H1 (cell line): ENCODE results near the gene CHN2. TPM values are rescaled to one million over a fixed set of nuclear protein-coding genes. Genes with fewer than 3 reads are reported as not detected.

ENCODE experiments used
- CTCF ChIA-PET: fragments of 300-600 bp; sonication (Branson Sonifier 250); formaldehyde crosslinking; loops from one replicate; lab custom pipeline; 2021; ENCODE audit not compliant: partially characterized antibody; lab: Charles Lee
- POLR2A ChIA-PET: fragments of 300-600 bp; sonication (Branson Sonifier 250); formaldehyde crosslinking; loops from one replicate; lab custom pipeline; 2021; ENCODE audit warnings: inconsistent platforms; ENCODE audit not compliant: partially characterized antibody; lab: Charles Lee
- DNase-seq, 2 experiments: peaks; one replicate each; pipeline versions ENCODE4 v3.0.0 to v3.0.0-alpha.2; 2010 to 2022; ENCODE audit warnings: low spot score in 2 of 2, low read depth in 1 of 2, mixed read lengths in 1 of 2
- FAIRE-seq: peaks from 2 replicates; lab custom pipeline; 2011; peaks lifted over from hg19 to GRCh38; lab: Jason Lieb, UNC
- H2AFZ ChIP-seq: 2 replicates; pipeline ENCODE4 v1.8.1; 2012; ENCODE audit warnings: low read length, inconsistent platforms
- H2AK5ac ChIP-seq: 2 replicates; pipeline ENCODE4 v1.6.1; 2013; ENCODE audit warnings: low read depth, low read length
- H2BK120ac ChIP-seq: replicated peaks from 2 replicates; pipeline ENCODE3; 2013; ENCODE audit warnings: low read depth, low read length, inconsistent platforms
- H2BK12ac ChIP-seq: 2 replicates; pipeline ENCODE4 v1.6.1; 2013; ENCODE audit warnings: low read depth, low read length
- H2BK15ac ChIP-seq: 2 replicates; pipeline ENCODE4 v1.6.1; 2013; ENCODE audit warnings: low read length
- H2BK20ac ChIP-seq: 2 replicates; pipeline ENCODE4 v1.6.1; 2013; ENCODE audit warnings: low read length
- H2BK5ac ChIP-seq: 2 replicates; pipeline ENCODE4 v1.6.1; 2013; ENCODE audit warnings: low read depth, low read length
- H3K14ac ChIP-seq: 2 replicates; pipeline ENCODE4 v1.6.1; 2013; ENCODE audit warnings: inconsistent platforms; ENCODE audit not compliant: insufficient read length
- H3K18ac ChIP-seq: 2 replicates; pipeline ENCODE4 v1.6.1; 2013; ENCODE audit warnings: low read length; ENCODE audit errors: extremely low read depth
- H3K23ac ChIP-seq: 2 replicates; pipeline ENCODE4 v1.6.1; 2013; ENCODE audit warnings: inconsistent platforms; ENCODE audit not compliant: insufficient read length
- H3K23me2 ChIP-seq: 2 replicates; pipeline ENCODE4 v1.6.1; 2013; ENCODE audit warnings: low read depth, low read length
- H3K27ac ChIP-seq: 2 replicates; pipeline ENCODE4 v1.6.1; 2011; ENCODE audit warnings: low read depth, low read length, inconsistent platforms
- H3K27me3 ChIP-seq, 4 experiments: replicated peaks in 1 of 4; 1 replicate in 1 of 4; 2 replicates in 3 of 4; pipeline versions ENCODE4 v1.6.1 to v1.8.1; 2011 to 2013; ENCODE audit warnings: low read length in 3 of 4, mild to moderate bottlenecking in 3 of 4, inconsistent platforms in 2 of 4, mixed read lengths in 2 of 4, moderate library complexity in 1 of 4; ENCODE audit not compliant: control insufficient read depth in 3 of 4, insufficient read depth in 3 of 4; ENCODE audit errors: extremely low read depth in 1 of 4
- H3K36me3 ChIP-seq, 4 experiments: 2 replicates each; pipeline versions ENCODE4 v1.6.1 to v1.8.1; 2011 to 2013; ENCODE audit warnings: mild to moderate bottlenecking in 4 of 4, low read length in 3 of 4, moderate library complexity in 2 of 4, control low read depth in 1 of 4, inconsistent platforms in 1 of 4; ENCODE audit not compliant: insufficient read depth in 4 of 4, control insufficient read depth in 2 of 4
- H3K4ac ChIP-seq: replicated peaks from 2 replicates; pipeline ENCODE3; 2013; ENCODE audit warnings: low read length, low read depth, mixed read lengths, inconsistent platforms; ENCODE audit not compliant: insufficient read length
- H3K4me1 ChIP-seq, 4 experiments: replicated peaks in 1 of 4; 1 replicate in 1 of 4; 2 replicates in 3 of 4; pipeline versions ENCODE4 v1.6.1 to v1.8.1; 2011 to 2013; ENCODE audit warnings: low read length in 3 of 4, inconsistent platforms in 2 of 4, mixed read lengths in 1 of 4; ENCODE audit not compliant: insufficient read depth in 4 of 4, control insufficient read depth in 3 of 4
- H3K4me2 ChIP-seq, 2 experiments: 2 replicates each; pipeline versions ENCODE4 v1.6.1 to v1.8.1; 2011 to 2013; ENCODE audit warnings: low read depth in 2 of 2, low read length in 2 of 2, control low read depth in 1 of 2, inconsistent platforms in 1 of 2, mild to moderate bottlenecking in 1 of 2; ENCODE audit not compliant: insufficient read depth in 1 of 2
- H3K4me3 ChIP-seq, 4 experiments: fragments of 200-600, 300-600 bp in 1 of 4; sonication (generic), shearing (Covaris generic), sonication (Bioruptor Twin) in 1 of 4; 2 replicates each; pipeline versions ENCODE4 v1.5.1 to v1.8.1; 2011 to 2016; ENCODE audit warnings: low read length in 4 of 4, low read depth in 3 of 4, control low read depth in 2 of 4, inconsistent platforms in 2 of 4, mild to moderate bottlenecking in 2 of 4, mixed read lengths in 1 of 4, moderate library complexity in 1 of 4; ENCODE audit not compliant: insufficient read depth in 2 of 4; ENCODE audit errors: extremely low read depth in 1 of 4
- H3K56ac ChIP-seq: replicated peaks from 2 replicates; pipeline ENCODE3; 2013; ENCODE audit warnings: low read depth, mild to moderate bottlenecking, mixed read lengths, low read length, inconsistent platforms; ENCODE audit not compliant: insufficient read length
- H3K79me1 ChIP-seq: 2 replicates; pipeline ENCODE4 v1.6.1; 2013; ENCODE audit warnings: low read depth, low read length, control low read depth
- H3K79me2 ChIP-seq, 2 experiments: 2 replicates each; pipeline versions ENCODE4 v1.6.1 to v1.8.1; 2012 to 2013; ENCODE audit warnings: low read length in 2 of 2, mild to moderate bottlenecking in 2 of 2, inconsistent platforms in 1 of 2; ENCODE audit not compliant: insufficient read depth in 2 of 2, control insufficient read depth in 1 of 2
- H3K9ac ChIP-seq, 4 experiments: replicated peaks in 1 of 4; 1 replicate in 1 of 4; 2 replicates in 3 of 4; pipeline versions ENCODE4 v1.6.1 to v1.8.1; 2011 to 2013; ENCODE audit warnings: low read depth in 3 of 4, low read length in 3 of 4, control low read depth in 2 of 4, mild to moderate bottlenecking in 2 of 4, moderate library complexity in 2 of 4, inconsistent platforms in 1 of 4; ENCODE audit errors: extremely low read depth in 1 of 4
- H3K9me3 ChIP-seq, 2 experiments: 2 replicates each; pipeline versions ENCODE4 v1.6.1 to v1.8.1; 2012 to 2013; ENCODE audit warnings: mild to moderate bottlenecking in 2 of 2, moderate library complexity in 2 of 2, control low read depth in 1 of 2, inconsistent platforms in 1 of 2, low read depth in 1 of 2, low read length in 1 of 2, mixed read lengths in 1 of 2; ENCODE audit not compliant: insufficient read depth in 2 of 2
- H4K20me1 ChIP-seq, 2 experiments: replicated peaks in 1 of 2; 2 replicates each; pipeline versions ENCODE3 to v1.8.1; 2011 to 2013; ENCODE audit warnings: inconsistent platforms in 2 of 2, low read length in 2 of 2, mild to moderate bottlenecking in 1 of 2; ENCODE audit not compliant: insufficient read depth in 2 of 2, control insufficient read depth in 1 of 2
- H4K5ac ChIP-seq: 2 replicates; pipeline ENCODE4 v1.6.1; 2013; ENCODE audit warnings: low read length, low read depth, mixed read lengths, inconsistent platforms; ENCODE audit not compliant: insufficient read length
- H4K8ac ChIP-seq: 2 replicates; pipeline ENCODE4 v1.8.0; 2013; ENCODE audit warnings: mild to moderate bottlenecking, moderate library complexity, low read length, inconsistent platforms; ENCODE audit not compliant: insufficient read depth; ENCODE audit errors: extremely low read depth
- H4K91ac ChIP-seq: replicated peaks from 2 replicates; pipeline ENCODE3; 2013; ENCODE audit warnings: low read length, mixed read lengths, inconsistent platforms; ENCODE audit not compliant: insufficient read length
- BCL11A ChIP-seq, 2 experiments: IDR thresholded peaks; one replicate each; pipeline ENCODE4 v1.6.1; 2011; ENCODE audit warnings: low read depth in 2 of 2, low read length in 2 of 2, mild to moderate bottlenecking in 2 of 2
- CBX5 ChIP-seq: fragments of 300-800, 300-1000 bp; sonication (generic); IDR thresholded peaks from 2 replicates; pipeline ENCODE4 v1.7.1; 2016; ENCODE audit warnings: antibody characterized with exemption, low read length, low read depth
- FOSL1 ChIP-seq: IDR thresholded peaks from 2 replicates; pipeline ENCODE4 v1.6.1; 2011; ENCODE audit warnings: mild to moderate bottlenecking, low read depth, low read length, moderate library complexity; ENCODE audit not compliant: insufficient read depth
- GABPA ChIP-seq: IDR thresholded peaks from 2 replicates; pipeline ENCODE4 v1.6.1; 2011; ENCODE audit warnings: mild to moderate bottlenecking, low read length, moderate library complexity, borderline replicate concordance; ENCODE audit not compliant: insufficient read depth
- JUND ChIP-seq: IDR thresholded peaks from 2 replicates; pipeline ENCODE4 v1.6.1; 2011; ENCODE audit warnings: mild to moderate bottlenecking, improper control_type of control experiment, low read length
- MAFK ChIP-seq: IDR thresholded peaks from 2 replicates; pipeline ENCODE4 v1.6.1; 2012; ENCODE audit warnings: low read depth, mild to moderate bottlenecking, improper control_type of control experiment, low read length
- SP1 ChIP-seq: IDR thresholded peaks from 2 replicates; pipeline ENCODE4 v1.6.1; 2011; ENCODE audit warnings: low read depth, low read length
- SP2 ChIP-seq: IDR thresholded peaks from 2 replicates; pipeline ENCODE4 v1.6.1; 2012; ENCODE audit warnings: mild to moderate bottlenecking, low read length, inconsistent platforms
- ZNF274 ChIP-seq: IDR thresholded peaks from 2 replicates; pipeline ENCODE4 v1.7.0; 2012; ENCODE audit warnings: low read length, borderline replicate concordance; ENCODE audit errors: extremely low read depth
- WGBS, 2 experiments: shearing (Covaris generic) in 1 of 2; methylation state at CpG; one replicate each; pipeline versions ENCODE4 v1.1.6 to v1.1.7; 2013 to 2015; ENCODE audit warnings: low lambda C conversion rate in 2 of 2, mixed read lengths in 2 of 2, inconsistent platforms in 1 of 2, low coverage in 1 of 2, missing lambda C conversion rate in 1 of 2; ENCODE audit not compliant: insufficient replicate concordance in 2 of 2, insufficient coverage in 1 of 2, insufficient read length in 1 of 2; ENCODE audit errors: extremely low coverage in 1 of 2, missing lambda C conversion rate in 1 of 2; 5-methylcytosine and 5-hydroxymethylcytosine counted together
- polyA plus RNA-seq, 7 experiments: library from polyadenylated mRNA; depleted of rRNA in 3 of 7; stranded (reverse) in 5 of 7; unstranded in 2 of 7; fragments of >200 nt in 5 of 7; fragments of 200-250 nt in 2 of 7; gene quantifications; 1 replicate in 5 of 7; 2 replicates in 1 of 7; 4 replicates in 1 of 7; pipeline versions ENCODE4 v1.2.1 to v1.2.3, GENCODE V29; 2011 to 2013; ENCODE audit warnings: missing spikeins in 2 of 7, mixed read lengths in 2 of 7
- total RNA-seq: library from RNA; stranded (reverse); fragmentation: NEBNext Ultra II Directional; extraction: Animal tissue kit (Norgen Biotek cat#: 25700); gene quantifications from 2 replicates; pipeline ENCODE4 v1.2.1, GENCODE V29; 2021

The CHN2 gene
- total and polyA plus RNA-seq, 2 of the 8 experiments (the other 6 are each of a cell fraction or from before 2014, with no cell fraction given): 2.9 to 4.8 TPM

GRCh38 chr7:29335188-29336083 lies 140.9 kb downstream of the CHN2 start:
- H3K27ac ChIP-seq: no peak overlapping the region
- H3K79me1 ChIP-seq: no peaks in the 10 kb centered on the region
- no peak overlapping the region for H3K18ac ChIP-seq
- no peaks in the 10 kb centered on the region for H4K20me1 ChIP-seq
- H3K23me2 ChIP-seq: no peaks in the 10 kb centered on the region
- no peak overlapping the region for H4K91ac ChIP-seq
- H3K4me1 ChIP-seq: peaks cover 0 to 2% (median 0%) of the 10 kb centered on the region in 4 experiments; a peak in 2 of 7 replicates
- no peaks in the 10 kb centered on the region for H3K79me2 ChIP-seq
- no peaks in the 10 kb centered on the region for H3K9me3 ChIP-seq
- no peak overlapping the region for H2BK5ac ChIP-seq
- H3K4ac ChIP-seq: no peak overlapping the region
- WGBS, 2 experiments: 90% methylated on average over 6 of the region's 6 CpGs; no CpG with 5 or more reads in 1 of the 2 experiments
- no peak overlapping the region for H3K56ac ChIP-seq
- no peak overlapping the region for H3K9ac ChIP-seq
- no peak overlapping the region for H3K4me3 ChIP-seq
- no peak for DNase-seq
- H3K4me2 ChIP-seq: no peak overlapping the region
- no peak overlapping the region for H2BK120ac ChIP-seq
- no peak overlapping the region for H3K23ac ChIP-seq
- no peak overlapping the region for H2AK5ac ChIP-seq
- no peak overlapping the region for H2BK20ac ChIP-seq
- no peak overlapping the region for H2BK12ac ChIP-seq
- no peak for FAIRE-seq
- TF ChIP-seq CBX5 (no peak), SP2 (no peak), FOSL1 (no peak), GABPA (no peak), MAFK (no peak), SP1 (no peak), BCL11A (IDR thresholded peaks at IDR 0.05; ENCODE audit: low read depth in 2 of 2, low read length in 2 of 2) (no peak), ZNF274 (no peak), JUND (no peak)
- ChIA-PET POLR2A (no interaction called here), CTCF (interaction anchor here (0.8 to 2.0 kb wide), 5 partner anchors 11 to 412 kb away, joined by 3 to 7 read pairs (median 4); no protein-coding TSS in a partner anchor)
- no peak overlapping the region for H3K14ac ChIP-seq
- H3K36me3 ChIP-seq: no peaks in the 10 kb centered on the region
- H2AFZ ChIP-seq: no peak overlapping the region
- H4K8ac ChIP-seq: no peak overlapping the region
- H4K5ac ChIP-seq: no peak overlapping the region
- no peaks in the 10 kb centered on the region for H3K27me3 ChIP-seq
- no peak overlapping the region for H2BK15ac ChIP-seq
